Osteoblast (primary cell): ENCODE measurements around the gene GAS6. TPM values are rescaled to one million over a fixed set of nuclear protein-coding genes. Genes with fewer than 3 reads are reported as not detected.

Experiments
- DNase-seq: peaks from one replicate; pipeline ENCODE4 v3.0.0; 2011; ENCODE audit warnings: low spot score, mixed read lengths; ENCODE audit not compliant: insufficient read length; ENCODE audit errors: missing footprints
- H2AFZ ChIP-seq: 2 replicates; pipeline ENCODE4 v1.6.0; 2011; ENCODE audit warnings: mild to moderate bottlenecking, low read length
- H3K27ac ChIP-seq: 2 replicates; pipeline ENCODE4 v1.5.1; 2011; ENCODE audit warnings: mild to moderate bottlenecking, low read depth, low read length, moderate library complexity
- H3K27me3 ChIP-seq: 2 replicates; pipeline ENCODE4 v1.6.0; 2012; ENCODE audit warnings: mild to moderate bottlenecking, control low read depth, inconsistent platforms, low read length, moderate library complexity; ENCODE audit not compliant: insufficient read depth
- H3K36me3 ChIP-seq: 2 replicates; pipeline ENCODE4 v1.5.1; 2011; ENCODE audit warnings: mild to moderate bottlenecking, low read length, control low read depth, moderate library complexity; ENCODE audit not compliant: insufficient read depth
- H3K4me1 ChIP-seq: 2 replicates; pipeline ENCODE4 v1.5.1; 2011; ENCODE audit warnings: mild to moderate bottlenecking, low read length, control low read depth, moderate library complexity; ENCODE audit not compliant: insufficient read depth
- H3K4me2 ChIP-seq: 2 replicates; pipeline ENCODE4 v1.6.0; 2011; ENCODE audit warnings: mild to moderate bottlenecking, low read length; ENCODE audit not compliant: insufficient read depth
- H3K4me3 ChIP-seq: fragments of 200-600 bp; sonication (generic); 3 replicates; pipeline ENCODE4 v1.5.1; 2012; ENCODE audit warnings: mild to moderate bottlenecking, low read length, inconsistent platforms; ENCODE audit not compliant: insufficient read depth
- H3K79me2 ChIP-seq: 2 replicates; pipeline ENCODE4 v1.6.0; 2012; ENCODE audit warnings: mild to moderate bottlenecking, low read length, control low read depth, inconsistent platforms; ENCODE audit not compliant: insufficient read depth
- H3K9me3 ChIP-seq: 2 replicates; pipeline ENCODE4 v1.5.1; 2011; ENCODE audit warnings: low read depth, low read length, control low read depth
- H4K20me1 ChIP-seq: 2 replicates; pipeline ENCODE4 v1.6.0; 2012; ENCODE audit warnings: mild to moderate bottlenecking, low read length, control low read depth; ENCODE audit not compliant: insufficient read depth
- total RNA-seq: library from RNA; depleted of rRNA; stranded (reverse); fragments of >200 nt; gene quantifications from 2 replicates; pipeline ENCODE4 v1.2.3, GENCODE V29; 2012
- TF ChIP-seq, protein P1 (sequence below): IDR thresholded peaks from 2 replicates; pipeline ENCODE4 v1.5.1; 2011; ENCODE audit warnings: mild to moderate bottlenecking, low read depth, low read length, moderate library complexity; ENCODE audit errors: extremely low read depth

GAS6 gene
- total RNA-seq, 1 donor: 417 TPM

DNA sequence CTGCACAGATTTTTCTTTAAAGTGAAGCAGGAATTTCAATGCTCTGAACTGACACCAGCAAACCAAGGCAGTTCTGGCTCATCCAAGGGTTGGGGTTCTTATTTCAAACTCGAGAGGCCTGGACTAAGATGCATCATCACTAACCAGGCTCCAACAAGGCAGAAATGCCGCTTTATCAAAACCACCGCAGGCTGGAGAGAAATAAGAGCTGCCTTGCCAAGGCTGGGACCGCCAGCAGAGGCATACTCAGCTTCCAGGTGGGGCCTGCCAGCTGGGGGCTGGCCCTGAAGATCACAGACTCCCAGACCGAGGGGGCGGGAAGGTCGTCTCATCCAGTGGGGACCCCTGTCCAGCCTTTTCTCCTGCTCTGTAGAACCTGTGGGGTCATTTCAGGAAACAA lies 37.4 kb upstream of the GAS6 start:
- H3K4me2 ChIP-seq: no peak overlapping the region
- TF ChIP-seq, protein P1, sequence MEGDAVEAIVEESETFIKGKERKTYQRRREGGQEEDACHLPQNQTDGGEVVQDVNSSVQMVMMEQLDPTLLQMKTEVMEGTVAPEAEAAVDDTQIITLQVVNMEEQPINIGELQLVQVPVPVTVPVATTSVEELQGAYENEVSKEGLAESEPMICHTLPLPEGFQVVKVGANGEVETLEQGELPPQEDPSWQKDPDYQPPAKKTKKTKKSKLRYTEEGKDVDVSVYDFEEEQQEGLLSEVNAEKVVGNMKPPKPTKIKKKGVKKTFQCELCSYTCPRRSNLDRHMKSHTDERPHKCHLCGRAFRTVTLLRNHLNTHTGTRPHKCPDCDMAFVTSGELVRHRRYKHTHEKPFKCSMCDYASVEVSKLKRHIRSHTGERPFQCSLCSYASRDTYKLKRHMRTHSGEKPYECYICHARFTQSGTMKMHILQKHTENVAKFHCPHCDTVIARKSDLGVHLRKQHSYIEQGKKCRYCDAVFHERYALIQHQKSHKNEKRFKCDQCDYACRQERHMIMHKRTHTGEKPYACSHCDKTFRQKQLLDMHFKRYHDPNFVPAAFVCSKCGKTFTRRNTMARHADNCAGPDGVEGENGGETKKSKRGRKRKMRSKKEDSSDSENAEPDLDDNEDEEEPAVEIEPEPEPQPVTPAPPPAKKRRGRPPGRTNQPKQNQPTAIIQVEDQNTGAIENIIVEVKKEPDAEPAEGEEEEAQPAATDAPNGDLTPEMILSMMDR: no peak

DNA sequence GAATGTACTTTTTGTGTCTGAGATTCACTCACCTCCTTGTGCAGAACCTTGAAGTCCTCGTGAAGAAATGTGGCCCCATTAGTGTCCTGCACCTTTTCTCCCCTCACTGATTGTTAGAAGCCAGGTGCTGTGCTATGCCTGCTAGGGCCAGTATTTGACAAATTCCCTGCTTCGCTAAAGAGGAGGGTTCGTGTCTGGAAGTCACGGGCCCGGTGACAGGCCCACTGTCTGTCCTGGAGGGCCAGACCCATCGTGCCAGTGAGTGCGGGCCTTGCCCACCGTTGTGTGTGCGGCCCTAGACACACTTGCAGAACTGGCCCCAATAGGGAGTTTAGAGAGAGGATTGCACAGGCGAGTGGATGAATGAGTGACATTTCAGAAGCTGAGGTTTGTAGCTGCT lies 36.8 kb upstream of the GAS6 start:
- no peaks in the 10 kb centered on the region for H3K9me3 ChIP-seq
- no peak overlapping the region for H3K4me3 ChIP-seq
- H3K79me2 ChIP-seq: no peaks in the 10 kb centered on the region
- no peak overlapping the region for H2AFZ ChIP-seq
- DNase-seq: no peak
- H3K36me3 ChIP-seq: no peaks in the 10 kb centered on the region
- no peak overlapping the region for H3K4me2 ChIP-seq
- H3K27ac ChIP-seq: peak overlapping the region; percentile 21
- no peaks in the 10 kb centered on the region for H4K20me1 ChIP-seq
- H3K27me3 ChIP-seq: no peaks in the 10 kb centered on the region
- TF ChIP-seq, protein P1: no peak
- H3K4me1 ChIP-seq: peaks cover 37% of the 10 kb centered on the region

More for the DNA sequence above, 37.4 kb upstream of the GAS6 start:
- Histone ChIP-seq H3K4me3 (no peak overlapping the region), H3K27ac (peak overlapping the region; percentile 21), H3K36me3 (no peaks in the 10 kb centered on the region), H3K4me1 (peaks cover 37% of the 10 kb centered on the region), H3K79me2 (no peaks in the 10 kb centered on the region), H3K27me3 (no peaks in the 10 kb centered on the region), H4K20me1 (no peaks in the 10 kb centered on the region), H2AFZ (no peak overlapping the region), H3K9me3 (no peaks in the 10 kb centered on the region)
- no peak for DNase-seq

- no peak for DNase-seq
- TF ChIP-seq, protein P1: no peak
- H3K4me2 ChIP-seq: no peak overlapping the region
- no peaks in the 10 kb centered on the region for H3K79me2 ChIP-seq
- H2AFZ ChIP-seq: no peak overlapping the region
- no peak overlapping the region for H3K4me3 ChIP-seq
- H3K27ac ChIP-seq: peak overlapping the region; percentile 98
- peaks cover 30% of the 10 kb centered on the region for H3K4me1 ChIP-seq
- H3K36me3 ChIP-seq: no peaks in the 10 kb centered on the region
- H3K27me3 ChIP-seq: no peaks in the 10 kb centered on the region
- no peaks in the 10 kb centered on the region for H4K20me1 ChIP-seq
- H3K9me3 ChIP-seq: no peaks in the 10 kb centered on the region
These were observed 34.5 kb upstream of the GAS6 start for GRCh38 chr13:113898391-113898790.

DNA sequence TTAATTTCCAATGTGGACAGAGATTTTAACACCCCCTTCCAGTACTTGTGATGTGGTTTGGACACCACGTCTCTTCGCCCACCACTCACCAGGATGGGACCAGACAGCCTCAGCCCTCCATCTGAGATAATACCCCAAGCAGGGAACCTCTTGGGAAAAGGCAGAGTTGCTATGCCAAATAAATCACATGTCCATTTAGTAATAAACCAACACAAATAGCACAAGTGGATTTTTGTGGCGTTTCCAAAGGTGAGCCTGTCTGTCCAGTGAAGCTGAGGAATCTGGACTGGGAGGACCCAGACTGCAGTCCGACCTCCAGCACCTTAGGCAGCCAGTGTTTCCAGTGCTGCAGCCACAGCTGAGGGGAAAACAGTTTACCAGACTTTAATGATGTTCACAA lies 34.1 kb upstream of the GAS6 start:
- Histone ChIP-seq H3K4me3 (no peak overlapping the region), H3K9me3 (no peaks in the 10 kb centered on the region), H4K20me1 (no peaks in the 10 kb centered on the region), H3K4me2 (peak overlapping the region; percentile 29), H3K27me3 (no peaks in the 10 kb centered on the region), H3K4me1 (peaks cover 25% of the 10 kb centered on the region), H3K36me3 (no peaks in the 10 kb centered on the region), H3K79me2 (no peaks in the 10 kb centered on the region), H2AFZ (no peak overlapping the region), H3K27ac (peak overlapping the region; percentile 98)
- DNase-seq: peak; percentile 68
- TF ChIP-seq, protein P1: no peak
